Measurements from ENCODE around the gene INKA2. TPM values are rescaled to one million over a fixed set of nuclear protein-coding genes. Genes with fewer than 3 reads are reported as not detected.

INKA2 gene
- total and polyA plus RNA-seq, 10 of the 15 experiments (the other 5 are each of a cell fraction or from before 2014, with no cell fraction given), result 0.38 to 5.1 (median 1.3) TPM; not detected in 1

- Histone ChIP-seq H4K20me1 (ENCODE audit: control insufficient read depth, insufficient read depth) (no peaks in the 10 kb centered on the region), H3K4me2 (ENCODE audit: control insufficient read depth, insufficient read depth) (no peak overlapping the region), H3K79me2 (ENCODE audit: control insufficient read depth, insufficient read depth, low read length) (peaks cover 10% of the 10 kb centered on the region), H3K36me3 (ENCODE audit: control insufficient read depth in 2 of 2, insufficient read depth in 2 of 2, low read length in 1 of 2) (no peaks in the 10 kb centered on the region), H3K4me1 (ENCODE audit: control insufficient read depth, insufficient read depth, low read length) (no peaks in the 10 kb centered on the region; the same call in 1 of the 2 replicates), H3K9me3 (replicated peaks; ENCODE audit: control insufficient read depth, insufficient read depth, low read length) (no peaks in the 10 kb centered on the region), H3K4me3 (no peak overlapping the region), H3K27me3 (replicated peaks in 1 of 2; ENCODE audit: control insufficient read depth in 2 of 2, insufficient read depth in 2 of 2, low read length in 1 of 2) (no peaks in the 10 kb centered on the region), H3K9ac (ENCODE audit: control insufficient read depth, insufficient read depth, low read length) (no peak overlapping the region), H3K27ac (ENCODE audit: control insufficient read depth, insufficient read depth) (no peak overlapping the region), H2AFZ (ENCODE audit: control insufficient read depth, low read depth, low read length) (no peak overlapping the region)
- ChIA-PET CTCF (interaction anchor here (0.6 to 9.3 kb wide), 13 partner anchors 10 to 351 kb away, joined by 3 to 109 read pairs (median 7); partner anchors contain the start of gene INKA2), POLR2A (interaction anchor here (1.0 to 1.2 kb wide), 4 partner anchors 12 to 36 kb away, joined by 3 to 4 read pairs (median 3); partner anchors contain the start of gene INKA2), SMC1A (ENCODE audit: uncharacterized antibody, unreplicated experiment) (interaction anchor here (1.0 to 12.9 kb wide), 11 partner anchors 11 to 274 kb away, joined by 3 to 123 read pairs (median 4); partner anchors contain the start of gene INKA2), RAD21 (ENCODE audit: unreplicated experiment) (interaction anchor here (0.8 to 7.7 kb wide), 8 partner anchors 12 to 269 kb away, joined by 3 to 68 read pairs (median 5); partner anchors contain the start of gene INKA2)
- in situ Hi-C loops (cut with MboI), result loop anchor here (5.0 to 10.0 kb wide), 2 partner anchors 246 to 874 kb away; partner anchors contain the start of genes ADORA3 and TMIGD3
- DNase-seq (ENCODE audit: low read depth, low spot score) (no peak), FAIRE-seq (no peak), ATAC-seq (no peak)
- no TSS peak for BruUV-seq (replicated peaks)
- WGBS (ENCODE audit: insufficient coverage, insufficient replicate concordance, low lambda C conversion rate, missing lambda C conversion rate), result 42% methylated on average over 2 of the region's 2 CpGs
- intact Hi-C loops (cut with micrococcal nuclease; ENCODE audit: unreplicated experiment), result loop anchor here (10.0 kb wide), 1 partner anchor 606 kb away; the partner anchor contains the start of genes CEPT1 and DRAM2
- TF ChIP-seq ZSCAN29 (IDR thresholded peaks at IDR 0.05) (no peak), EED (IDR thresholded peaks at IDR 0.05; ENCODE audit: low read depth) (no peak), FOXK2 (IDR thresholded peaks at IDR 0.05) (no peak), POLR2AphosphoS5 (IDR thresholded peaks at IDR 0.05; ENCODE audit: low read length) (no peak), SPI1 (IDR thresholded peaks at IDR 0.05; ENCODE audit: borderline replicate concordance, insufficient read depth, low read depth, low read length) (no peak), ZNF622 (IDR thresholded peaks at IDR 0.05) (no peak), JUNB (IDR thresholded peaks at IDR 0.05) (no peak), PML (IDR thresholded peaks at IDR 0.05; ENCODE audit: low read length) (no peak), ATF2 (IDR thresholded peaks at IDR 0.05; ENCODE audit: low read length) (no peak), ZNF384 (IDR thresholded peaks at IDR 0.05; ENCODE audit: borderline replicate concordance, low read depth, low read length) (no peak), RB1 (IDR thresholded peaks at IDR 0.05; ENCODE audit: borderline replicate concordance) (no peak), NFXL1 (IDR thresholded peaks at IDR 0.05; ENCODE audit: borderline replicate concordance) (no peak), MXI1 (IDR thresholded peaks at IDR 0.05; ENCODE audit: low read depth, low read length) (no peak), ESRRA (IDR thresholded peaks at IDR 0.05; ENCODE audit: low read length) (no peak)
- TF ChIP-seq, protein P1, sequence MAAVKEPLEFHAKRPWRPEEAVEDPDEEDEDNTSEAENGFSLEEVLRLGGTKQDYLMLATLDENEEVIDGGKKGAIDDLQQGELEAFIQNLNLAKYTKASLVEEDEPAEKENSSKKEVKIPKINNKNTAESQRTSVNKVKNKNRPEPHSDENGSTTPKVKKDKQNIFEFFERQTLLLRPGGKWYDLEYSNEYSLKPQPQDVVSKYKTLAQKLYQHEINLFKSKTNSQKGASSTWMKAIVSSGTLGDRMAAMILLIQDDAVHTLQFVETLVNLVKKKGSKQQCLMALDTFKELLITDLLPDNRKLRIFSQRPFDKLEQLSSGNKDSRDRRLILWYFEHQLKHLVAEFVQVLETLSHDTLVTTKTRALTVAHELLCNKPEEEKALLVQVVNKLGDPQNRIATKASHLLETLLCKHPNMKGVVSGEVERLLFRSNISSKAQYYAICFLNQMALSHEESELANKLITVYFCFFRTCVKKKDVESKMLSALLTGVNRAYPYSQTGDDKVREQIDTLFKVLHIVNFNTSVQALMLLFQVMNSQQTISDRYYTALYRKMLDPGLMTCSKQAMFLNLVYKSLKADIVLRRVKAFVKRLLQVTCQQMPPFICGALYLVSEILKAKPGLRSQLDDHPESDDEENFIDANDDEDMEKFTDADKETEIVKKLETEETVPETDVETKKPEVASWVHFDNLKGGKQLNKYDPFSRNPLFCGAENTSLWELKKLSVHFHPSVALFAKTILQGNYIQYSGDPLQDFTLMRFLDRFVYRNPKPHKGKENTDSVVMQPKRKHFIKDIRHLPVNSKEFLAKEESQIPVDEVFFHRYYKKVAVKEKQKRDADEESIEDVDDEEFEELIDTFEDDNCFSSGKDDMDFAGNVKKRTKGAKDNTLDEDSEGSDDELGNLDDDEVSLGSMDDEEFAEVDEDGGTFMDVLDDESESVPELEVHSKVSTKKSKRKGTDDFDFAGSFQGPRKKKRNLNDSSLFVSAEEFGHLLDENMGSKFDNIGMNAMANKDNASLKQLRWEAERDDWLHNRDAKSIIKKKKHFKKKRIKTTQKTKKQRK (IDR thresholded peaks at IDR 0.05; ENCODE audit: low read depth, low read length), result no peak
- TF ChIP-seq, protein P2, sequence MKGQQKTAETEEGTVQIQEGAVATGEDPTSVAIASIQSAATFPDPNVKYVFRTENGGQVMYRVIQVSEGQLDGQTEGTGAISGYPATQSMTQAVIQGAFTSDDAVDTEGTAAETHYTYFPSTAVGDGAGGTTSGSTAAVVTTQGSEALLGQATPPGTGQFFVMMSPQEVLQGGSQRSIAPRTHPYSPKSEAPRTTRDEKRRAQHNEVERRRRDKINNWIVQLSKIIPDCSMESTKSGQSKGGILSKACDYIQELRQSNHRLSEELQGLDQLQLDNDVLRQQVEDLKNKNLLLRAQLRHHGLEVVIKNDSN (IDR thresholded peaks at IDR 0.05; ENCODE audit: borderline replicate concordance, extremely low read length, insufficient read depth, low read depth, low read length), result no peak
Measured at GRCh38 chr1:111750856-111751255, 11.7 kb upstream of the INKA2 start.
